Right lobe of liver (tissue), 4 donors: ENCODE results near the gene RAB11FIP4.

ENCODE experiments used
- CTCF ChIP-seq, 4 donors: fragments of 200-600 bp in 3 of 4; fragments of 450-650 bp in 1 of 4; IDR thresholded peaks; one replicate each; pipeline versions ENCODE4 v1.5.1 to v1.8.0; 2016 to 2022; ENCODE audit warnings: antibody characterized with exemption in 4 of 4, mild to moderate bottlenecking in 2 of 4
- POLR2A ChIP-seq: fragments of 450-650 bp; IDR thresholded peaks from one replicate; pipeline ENCODE4 v1.6.1; 2017; ENCODE audit warnings: antibody characterized with exemption, mild to moderate bottlenecking
- donor health status: DM: no; HTN: no; CAD: no.
- donor health status: DM: no; HTN: no; CAD: no.
- donor health status: DM: no; HTN: yes; CAD: no.

GRCh38 chr17:31554930-31555329, 163.5 kb downstream of the RAB11FIP4 start:
- TF ChIP-seq CTCF (IDR thresholded peaks at IDR 0.05) (no peak), POLR2A (no peak)
